Measurements from ENCODE around the gene SLC6A2.

DNA sequence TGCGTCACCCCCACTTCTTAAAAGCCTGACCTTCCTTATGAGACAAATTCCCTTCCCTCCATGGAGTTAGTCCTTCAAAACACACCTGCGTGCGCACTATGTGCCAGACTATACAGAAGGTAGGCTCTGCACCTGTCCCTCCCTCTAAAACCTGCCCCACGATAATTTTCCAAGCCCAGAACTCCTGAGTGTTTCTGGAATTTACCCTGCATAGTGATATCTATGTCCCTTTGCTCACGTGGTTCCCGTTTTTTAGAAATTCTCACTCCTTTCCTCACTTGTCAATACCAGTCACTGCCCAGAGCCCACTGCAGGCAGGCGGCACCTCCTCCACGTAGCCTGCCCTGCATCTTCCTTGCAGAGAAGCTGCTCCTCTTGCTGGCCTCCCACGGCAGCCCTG, 82.2 kb downstream of the SLC6A2 start:
- TF ChIP-seq, protein P1, sequence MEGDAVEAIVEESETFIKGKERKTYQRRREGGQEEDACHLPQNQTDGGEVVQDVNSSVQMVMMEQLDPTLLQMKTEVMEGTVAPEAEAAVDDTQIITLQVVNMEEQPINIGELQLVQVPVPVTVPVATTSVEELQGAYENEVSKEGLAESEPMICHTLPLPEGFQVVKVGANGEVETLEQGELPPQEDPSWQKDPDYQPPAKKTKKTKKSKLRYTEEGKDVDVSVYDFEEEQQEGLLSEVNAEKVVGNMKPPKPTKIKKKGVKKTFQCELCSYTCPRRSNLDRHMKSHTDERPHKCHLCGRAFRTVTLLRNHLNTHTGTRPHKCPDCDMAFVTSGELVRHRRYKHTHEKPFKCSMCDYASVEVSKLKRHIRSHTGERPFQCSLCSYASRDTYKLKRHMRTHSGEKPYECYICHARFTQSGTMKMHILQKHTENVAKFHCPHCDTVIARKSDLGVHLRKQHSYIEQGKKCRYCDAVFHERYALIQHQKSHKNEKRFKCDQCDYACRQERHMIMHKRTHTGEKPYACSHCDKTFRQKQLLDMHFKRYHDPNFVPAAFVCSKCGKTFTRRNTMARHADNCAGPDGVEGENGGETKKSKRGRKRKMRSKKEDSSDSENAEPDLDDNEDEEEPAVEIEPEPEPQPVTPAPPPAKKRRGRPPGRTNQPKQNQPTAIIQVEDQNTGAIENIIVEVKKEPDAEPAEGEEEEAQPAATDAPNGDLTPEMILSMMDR (conservative IDR thresholded peaks at IDR 0.05), result no peak
- TF ChIP-seq EZH2 (IDR thresholded peaks at IDR 0.05; ENCODE audit: low read depth), result no peak

Measured in PC-9 (cell line).